CD4-positive, alpha-beta T cell (primary cell): ENCODE data around the gene TMEM164. TPM values are rescaled to one million over a fixed set of nuclear protein-coding genes. Genes with fewer than 3 reads are reported as not detected.
A peak's percentile ranks its signal among the peaks of the same experiment; 100 is the strongest.

ENCODE experiments used
- ATAC-seq: fragments of 200-7000 bp; cut with Tn5 transposase; one replicate; pipeline ENCODE4 v1.10.0; 2022; ENCODE audit warnings: mild to moderate bottlenecking; ENCODE audit not compliant: poor library complexity
- CTCF ChIA-PET: fragments of 350-600 bp; sonication (Branson Sonifier 250); formaldehyde crosslinking; loops from one replicate; lab custom pipeline; 2021; ENCODE audit warnings: antibody characterized with exemption, inconsistent platforms; lab: Charles Lee
- POLR2A ChIA-PET: fragments of 350-600 bp; sonication (Branson Sonifier 250); formaldehyde crosslinking; loops from one replicate; lab custom pipeline; 2021; ENCODE audit warnings: antibody characterized with exemption, inconsistent platforms; lab: Charles Lee
- DNase-seq, 14 experiments: peaks; one replicate each; pipeline ENCODE4 v3.0.0-alpha.2; 2013 to 2020; ENCODE audit warnings: mixed read lengths in 2 of 14
- H3K27ac ChIP-seq, 2 donors: one replicate each; pipeline versions ENCODE4 v1.5.1 to v1.7.0; 2013; ENCODE audit warnings: low read length in 2 of 2, low read depth in 1 of 2, mild to moderate bottlenecking in 1 of 2
- H3K27me3 ChIP-seq, 2 experiments: 1 replicate in 1 of 2; 2 replicates in 1 of 2; pipeline versions ENCODE4 v1.6.1 to v1.7.0; 2013; ENCODE audit warnings: low read length in 2 of 2, control low read depth in 1 of 2, mild to moderate bottlenecking in 1 of 2, moderate library complexity in 1 of 2; ENCODE audit not compliant: insufficient read depth in 2 of 2, control insufficient read depth in 1 of 2
- H3K36me3 ChIP-seq: one replicate; pipeline ENCODE4 v1.6.1; 2013; ENCODE audit warnings: low read length, control low read depth; ENCODE audit not compliant: insufficient read depth
- H3K4me1 ChIP-seq: one replicate; pipeline ENCODE4 v1.6.1; 2013; ENCODE audit warnings: low read length, control low read depth; ENCODE audit not compliant: insufficient read depth
- H3K4me3 ChIP-seq: one replicate; pipeline ENCODE4 v1.5.1; 2013; ENCODE audit warnings: mild to moderate bottlenecking, low read length, moderate library complexity
- H3K9me3 ChIP-seq, 2 experiments: 1 replicate in 1 of 2; 2 replicates in 1 of 2; pipeline versions ENCODE4 v1.6.1 to v1.7.0; 2013; ENCODE audit warnings: low read length in 2 of 2, mild to moderate bottlenecking in 2 of 2, control low read depth in 1 of 2, moderate library complexity in 1 of 2; ENCODE audit not compliant: control insufficient read depth in 1 of 2, insufficient read depth in 1 of 2
- H3K27ac Mint-ChIP-seq: one replicate; pipeline ENCODE4 v1.8.0; 2020; ENCODE audit warnings: mixed read lengths
- H3K27me3 Mint-ChIP-seq: one replicate; pipeline ENCODE4 v1.8.0; 2021; ENCODE audit warnings: mixed read lengths
- H3K36me3 Mint-ChIP-seq: one replicate; pipeline ENCODE4 v1.8.0; 2021; ENCODE audit warnings: low read depth, mixed read lengths
- H3K4me1 Mint-ChIP-seq: one replicate; pipeline ENCODE4 v1.8.0; 2021; ENCODE audit warnings: low read depth, mixed read lengths
- H3K4me3 Mint-ChIP-seq: one replicate; pipeline ENCODE4 v1.8.0; 2020; ENCODE audit warnings: mild to moderate bottlenecking, mixed read lengths
- H3K9me3 Mint-ChIP-seq: one replicate; pipeline ENCODE4 v1.8.0; 2020; ENCODE audit warnings: mixed read lengths
- CTCF ChIP-seq: fragments of 200-600 bp; IDR thresholded peaks from one replicate; pipeline ENCODE4 v1.8.0; 2022; ENCODE audit warnings: antibody characterized with exemption, mild to moderate bottlenecking
- intact Hi-C, 2 experiments: fragments of 100-400 bp; cut with DNase I in 1 of 2; cut with micrococcal nuclease in 1 of 2; formaldehyde crosslinking; loops; one replicate each; pipeline versions ENCODE4 v1.15.1 to v1.9.0; 2023 to 2025; cut with DNase I, micrococcal nuclease
- total RNA-seq, 174 experiments: library from RNA in 2 of 174; stranded (reverse) in 2 of 174; gene quantifications; one replicate each; pipeline ENCODE4 v1.2.3 and lab custom pipeline; 2021 to 2026

Gene TMEM164
- total RNA-seq, 2 experiments from 2014 or later: 11.1 to 13.4 TPM

GRCh38 chrX:109958266-109958665, 44.6 kb upstream of the TMEM164 start:
- Mint-ChIP-seq H3K9me3 (no peaks in the 10 kb centered on the region), H3K36me3 (no peaks in the 10 kb centered on the region), H3K27me3 (no peaks in the 10 kb centered on the region), H3K4me1 (no peaks in the 10 kb centered on the region), H3K4me3 (no peak overlapping the region), H3K27ac (no peak overlapping the region)
- ChIA-PET POLR2A (no interaction called here), CTCF (no interaction called here)
- ATAC-seq: no peak
- H3K4me3 ChIP-seq: no peak overlapping the region
- no peaks in the 10 kb centered on the region for H3K9me3 ChIP-seq
- no peak for TF ChIP-seq CTCF
- no peaks in the 10 kb centered on the region for H3K27me3 ChIP-seq
- no peak for DNase-seq
- intact Hi-C loops: no loop called here
- H3K4me1 ChIP-seq: peaks cover 8% of the 10 kb centered on the region
- no peaks in the 10 kb centered on the region for H3K36me3 ChIP-seq
- no peak overlapping the region for H3K27ac ChIP-seq

DNA sequence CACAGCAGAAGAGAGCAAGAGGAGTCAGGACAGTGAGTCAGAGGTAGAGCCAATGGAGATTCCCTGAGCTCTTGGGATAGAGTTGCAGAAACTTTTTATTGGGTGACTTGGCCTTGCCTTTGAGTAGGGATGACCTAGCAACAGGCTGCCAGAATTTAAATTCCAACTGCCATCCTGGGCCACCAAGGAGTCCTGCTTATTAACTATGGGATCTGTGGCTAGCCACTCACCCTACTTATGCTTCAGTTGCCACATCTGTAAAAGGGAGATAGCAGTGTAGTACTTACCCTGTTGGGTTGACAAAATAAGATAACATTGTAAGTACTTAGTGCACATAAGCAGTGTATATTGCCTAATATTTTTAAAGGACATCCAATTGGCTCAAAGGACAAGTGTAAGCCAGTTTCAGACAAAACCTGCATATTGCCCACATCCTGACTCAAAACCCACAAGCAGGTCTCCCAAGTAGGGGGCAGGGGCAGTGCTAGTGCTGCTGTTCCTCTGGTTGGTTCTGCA, 43.5 kb upstream of the TMEM164 start:
- no peaks in the 10 kb centered on the region for H3K27me3 ChIP-seq
- no peaks in the 10 kb centered on the region for H3K9me3 ChIP-seq
- no peak for TF ChIP-seq CTCF
- ATAC-seq: no peak
- Mint-ChIP-seq H3K27me3 (no peaks in the 10 kb centered on the region), H3K4me3 (no peak overlapping the region), H3K36me3 (no peaks in the 10 kb centered on the region), H3K9me3 (no peaks in the 10 kb centered on the region), H3K4me1 (no peaks in the 10 kb centered on the region), H3K27ac (no peak overlapping the region)
- intact Hi-C loops: no loop called here
- no peak overlapping the region for H3K27ac ChIP-seq
- peak in 1 of 14 experiments; percentile 6 for DNase-seq
- ChIA-PET CTCF (no interaction called here), POLR2A (no interaction called here)
- H3K36me3 ChIP-seq: no peaks in the 10 kb centered on the region
- no peak overlapping the region for H3K4me3 ChIP-seq
- H3K4me1 ChIP-seq: peaks cover 8% of the 10 kb centered on the region

DNA sequence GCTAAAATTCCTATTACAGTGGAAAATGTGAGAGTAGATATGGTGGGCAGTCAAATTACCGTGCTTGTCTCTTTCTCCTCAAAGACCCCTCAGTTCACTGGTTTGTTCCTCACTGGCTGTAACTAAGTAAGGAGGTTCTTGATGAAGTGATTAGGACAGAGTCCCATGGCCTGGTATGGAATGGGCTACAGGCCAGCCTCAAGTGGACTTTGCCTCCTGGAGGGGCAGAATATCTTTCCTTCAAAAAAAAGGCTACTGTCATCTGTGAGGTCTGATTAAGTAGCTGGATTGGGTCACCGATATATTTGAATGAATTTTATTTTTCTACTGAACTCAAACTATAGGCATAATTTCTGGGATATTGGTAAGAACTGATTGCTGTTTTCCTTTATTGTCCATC, 38.5 kb upstream of the TMEM164 start:
- H3K27me3 ChIP-seq: no peaks in the 10 kb centered on the region
- no peak overlapping the region for H3K4me3 ChIP-seq
- Mint-ChIP-seq H3K4me3 (no peak overlapping the region), H3K9me3 (no peaks in the 10 kb centered on the region), H3K4me1 (no peaks in the 10 kb centered on the region), H3K27me3 (no peaks in the 10 kb centered on the region), H3K36me3 (no peaks in the 10 kb centered on the region), H3K27ac (no peak overlapping the region)
- H3K9me3 ChIP-seq: no peaks in the 10 kb centered on the region
- ChIA-PET CTCF (no interaction called here), POLR2A (no interaction called here)
- no peak overlapping the region for H3K27ac ChIP-seq
- DNase-seq (no peak), ATAC-seq (no peak)
- no peak for TF ChIP-seq CTCF
- peaks cover 5% of the 10 kb centered on the region for H3K4me1 ChIP-seq
- H3K36me3 ChIP-seq: no peaks in the 10 kb centered on the region
- intact Hi-C loops: no loop called here
